ENCODE data around the gene PPP2R5C. TPM values are rescaled to one million over a fixed set of nuclear protein-coding genes. Genes with fewer than 3 reads are reported as not detected.

PPP2R5C gene
- total RNA-seq, 4 donors from 2014 or later = 143 to 171 (median 169) TPM

DNA sequence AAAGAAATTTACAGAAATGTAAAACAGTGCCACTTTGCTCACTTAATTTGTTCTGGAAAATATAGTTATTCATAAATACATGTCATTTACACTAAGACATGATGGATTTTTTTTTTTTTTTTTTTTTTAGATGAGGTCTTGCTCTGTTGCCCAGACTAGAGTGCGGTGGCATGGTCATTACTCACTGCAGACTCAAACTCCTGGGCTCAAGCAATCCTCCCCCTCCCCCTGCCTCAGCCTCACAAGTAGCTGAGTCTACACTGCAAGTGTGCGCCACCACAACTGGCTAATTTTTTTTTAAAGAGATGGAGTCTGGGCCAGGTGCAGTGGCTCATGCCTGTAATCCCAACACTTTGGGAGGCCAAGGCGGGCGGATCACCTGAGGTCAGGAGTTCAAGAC, 101.2 kb downstream of the PPP2R5C start:
- Histone ChIP-seq H3K36me3 (no peaks in the 10 kb centered on the region), H3K27me3 (no peaks in the 10 kb centered on the region), H3K9me3 (no peaks in the 10 kb centered on the region), H3K27ac (no peak overlapping the region), H3K4me3 (no peak overlapping the region), H3K4me1 (no peaks in the 10 kb centered on the region)
- intact Hi-C loops (cut with DNase I; ENCODE audit: low total_unique reads) = no loop called here
- no peak for DNase-seq
- TF ChIP-seq, protein P1, sequence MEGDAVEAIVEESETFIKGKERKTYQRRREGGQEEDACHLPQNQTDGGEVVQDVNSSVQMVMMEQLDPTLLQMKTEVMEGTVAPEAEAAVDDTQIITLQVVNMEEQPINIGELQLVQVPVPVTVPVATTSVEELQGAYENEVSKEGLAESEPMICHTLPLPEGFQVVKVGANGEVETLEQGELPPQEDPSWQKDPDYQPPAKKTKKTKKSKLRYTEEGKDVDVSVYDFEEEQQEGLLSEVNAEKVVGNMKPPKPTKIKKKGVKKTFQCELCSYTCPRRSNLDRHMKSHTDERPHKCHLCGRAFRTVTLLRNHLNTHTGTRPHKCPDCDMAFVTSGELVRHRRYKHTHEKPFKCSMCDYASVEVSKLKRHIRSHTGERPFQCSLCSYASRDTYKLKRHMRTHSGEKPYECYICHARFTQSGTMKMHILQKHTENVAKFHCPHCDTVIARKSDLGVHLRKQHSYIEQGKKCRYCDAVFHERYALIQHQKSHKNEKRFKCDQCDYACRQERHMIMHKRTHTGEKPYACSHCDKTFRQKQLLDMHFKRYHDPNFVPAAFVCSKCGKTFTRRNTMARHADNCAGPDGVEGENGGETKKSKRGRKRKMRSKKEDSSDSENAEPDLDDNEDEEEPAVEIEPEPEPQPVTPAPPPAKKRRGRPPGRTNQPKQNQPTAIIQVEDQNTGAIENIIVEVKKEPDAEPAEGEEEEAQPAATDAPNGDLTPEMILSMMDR (IDR thresholded peaks at IDR 0.05) = no peak
- TF ChIP-seq POLR2A (IDR thresholded peaks at IDR 0.05) = no peak

DNA sequence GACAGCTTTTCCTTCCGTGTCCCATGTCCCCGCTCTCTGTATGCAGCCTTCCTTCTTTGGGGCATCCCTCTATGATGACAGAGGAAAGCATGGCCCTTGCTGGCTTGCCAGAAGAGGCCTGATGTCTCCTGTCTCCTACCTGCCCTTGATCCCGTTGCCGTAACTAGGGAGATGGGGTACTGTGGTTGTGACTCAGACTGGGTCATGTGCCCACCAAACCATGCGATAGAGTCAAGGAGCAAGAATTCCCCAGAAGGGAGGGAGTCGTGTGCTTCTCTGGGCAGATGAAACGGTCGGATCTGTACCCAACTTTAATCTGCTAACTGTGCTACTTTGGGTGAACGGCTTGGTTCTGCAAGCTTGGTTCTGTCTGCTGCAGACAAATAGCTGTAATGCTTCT, 103.8 kb downstream of the PPP2R5C start:
- intact Hi-C loops (cut with DNase I; ENCODE audit: low total_unique reads) = no loop called here
- Histone ChIP-seq H3K9me3 (no peaks in the 10 kb centered on the region), H3K27me3 (no peaks in the 10 kb centered on the region), H3K27ac (no peak overlapping the region), H3K4me1 (no peaks in the 10 kb centered on the region), H3K4me3 (no peak overlapping the region), H3K36me3 (no peaks in the 10 kb centered on the region)
- no peak for DNase-seq
- no peak for TF ChIP-seq POLR2A (IDR thresholded peaks at IDR 0.05)
- TF ChIP-seq, protein P1 (IDR thresholded peaks at IDR 0.05) = no peak

DNA sequence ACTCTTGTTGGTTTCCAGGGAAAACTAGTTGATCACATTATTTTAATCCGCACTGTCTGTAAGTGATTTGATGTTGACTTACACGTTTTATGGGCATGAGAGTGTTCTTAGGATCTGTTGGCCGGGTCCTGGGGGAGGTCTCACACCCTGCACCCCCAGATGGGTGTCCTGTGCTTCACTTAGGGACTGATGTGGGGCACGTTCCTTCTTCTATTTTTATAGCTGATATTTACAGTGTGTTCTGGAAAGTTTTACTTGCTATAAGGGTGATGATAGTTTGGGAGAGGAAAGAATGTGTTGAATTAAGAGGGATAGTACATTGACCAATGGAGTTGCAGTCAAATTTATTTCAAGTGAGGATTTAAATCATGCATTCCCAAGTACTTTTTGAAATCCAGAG, 106.3 kb downstream of the PPP2R5C start:
- Histone ChIP-seq H3K9me3 (no peaks in the 10 kb centered on the region), H3K27me3 (no peaks in the 10 kb centered on the region), H3K4me1 (no peaks in the 10 kb centered on the region), H3K4me3 (no peak overlapping the region), H3K36me3 (no peaks in the 10 kb centered on the region), H3K27ac (no peak overlapping the region)
- TF ChIP-seq, protein P1 (IDR thresholded peaks at IDR 0.05) = no peak
- no peak for TF ChIP-seq POLR2A (IDR thresholded peaks at IDR 0.05)
- DNase-seq = no peak
- intact Hi-C loops (cut with DNase I; ENCODE audit: low total_unique reads) = no loop called here

DNA sequence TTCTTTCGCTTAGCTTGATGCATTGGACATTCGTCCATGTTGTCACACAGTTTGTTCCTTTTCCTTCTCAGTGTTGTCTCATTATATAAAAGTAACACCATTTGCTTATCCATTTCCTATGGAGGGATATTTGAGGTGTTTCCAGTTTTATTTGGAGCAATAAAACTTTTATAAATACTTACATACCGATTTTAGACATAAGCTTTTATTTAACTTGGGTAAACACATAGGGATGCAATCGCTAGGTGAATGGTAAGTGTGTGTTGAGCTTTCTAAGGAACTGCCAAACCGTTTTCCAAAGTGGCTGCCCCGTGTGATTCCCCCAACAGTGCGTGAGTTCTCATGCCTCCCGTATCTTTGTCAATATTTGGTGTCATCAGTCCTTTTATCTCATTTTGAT, 107.7 kb downstream of the PPP2R5C start:
- Histone ChIP-seq H3K4me3 (no peak overlapping the region), H3K9me3 (no peaks in the 10 kb centered on the region), H3K27ac (no peak overlapping the region), H3K4me1 (no peaks in the 10 kb centered on the region), H3K27me3 (no peaks in the 10 kb centered on the region), H3K36me3 (no peaks in the 10 kb centered on the region)
- intact Hi-C loops (cut with DNase I; ENCODE audit: low total_unique reads) = no loop called here
- DNase-seq = no peak
- TF ChIP-seq, protein P1 (IDR thresholded peaks at IDR 0.05) = no peak
- no peak for TF ChIP-seq POLR2A (IDR thresholded peaks at IDR 0.05)

DNA sequence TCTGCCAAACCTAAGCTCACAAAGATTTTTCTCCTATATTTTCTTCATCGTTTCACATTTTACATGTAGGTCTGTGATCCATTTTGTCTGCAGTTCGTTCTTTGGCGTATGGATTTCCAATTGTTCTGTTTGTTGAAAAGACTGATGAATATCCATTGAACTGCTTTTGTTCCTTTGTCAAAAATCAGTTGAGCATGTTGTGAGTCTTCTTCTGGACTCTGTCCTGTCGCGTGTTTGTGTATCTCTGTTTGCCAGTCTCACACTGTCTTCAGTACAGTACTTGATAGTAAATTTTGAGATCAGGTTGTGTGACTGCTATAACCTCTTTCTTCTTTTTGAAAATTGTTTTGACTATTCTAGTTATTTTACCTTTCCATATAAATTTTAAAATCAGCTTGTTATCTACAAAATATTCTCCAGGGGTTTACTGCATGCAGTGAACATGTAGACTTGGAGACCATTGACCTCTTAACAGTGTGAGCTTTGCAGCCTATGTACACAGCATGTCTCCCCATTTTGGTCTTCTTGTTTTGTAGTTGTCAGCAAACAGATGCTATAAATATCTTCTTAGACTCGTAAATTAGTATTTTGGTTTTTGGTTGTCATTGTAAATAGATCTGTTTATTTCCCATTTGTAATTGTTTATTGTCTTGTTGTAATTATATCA, 108.9 kb downstream of the PPP2R5C start:
- Histone ChIP-seq H3K4me1 (no peaks in the 10 kb centered on the region), H3K27ac (no peak overlapping the region), H3K27me3 (no peaks in the 10 kb centered on the region), H3K4me3 (no peak overlapping the region), H3K36me3 (no peaks in the 10 kb centered on the region), H3K9me3 (no peaks in the 10 kb centered on the region)
- no peak for DNase-seq
- TF ChIP-seq, protein P1 (IDR thresholded peaks at IDR 0.05) = no peak
- no peak for TF ChIP-seq POLR2A (IDR thresholded peaks at IDR 0.05)
- intact Hi-C loops (cut with DNase I; ENCODE audit: low total_unique reads) = no loop called here

All from uterus (tissue), 4 donors.